Heart right ventricle (tissue), 16 donors: ENCODE measurements around the gene ELFN2. TPM values are rescaled to one million over a fixed set of nuclear protein-coding genes. Genes with fewer than 3 reads are reported as not detected.

Source experiments
- ATAC-seq, 8 donors: fragments of 200-7000 bp; cut with Tn5 transposase; one replicate each; pipeline ENCODE4 v1.9.1; 2020; ENCODE audit warnings: mild to moderate bottlenecking in 8 of 8, moderate library complexity in 8 of 8, moderate number of reproducible peaks in 1 of 8
- DNase-seq, 2 donors: peaks; one replicate each; pipeline ENCODE4 v3.0.0-alpha.2; 2020
- H3K27ac ChIP-seq, 10 donors: fragments of 200-600 bp; sonication (generic) in 2 of 10; one replicate each; pipeline versions ENCODE4 v1.5.0 to v1.8.0; 2020 to 2022; ENCODE audit warnings: mild to moderate bottlenecking in 3 of 10
- H3K27me3 ChIP-seq, 7 donors: fragments of 200-600 bp; one replicate each; pipeline ENCODE4 v1.8.0; 2021 to 2022; ENCODE audit warnings: mild to moderate bottlenecking in 2 of 7
- H3K36me3 ChIP-seq, 9 donors: fragments of 200-600 bp; sonication (generic) in 1 of 9; one replicate each; pipeline versions ENCODE4 v1.5.0 to v1.8.0; 2020 to 2022; ENCODE audit warnings: mild to moderate bottlenecking in 2 of 9
- H3K4me1 ChIP-seq, 9 donors: fragments of 200-600 bp; sonication (generic) in 1 of 9; one replicate each; pipeline versions ENCODE4 v1.5.0 to v1.8.0; 2020 to 2022; ENCODE audit warnings: mild to moderate bottlenecking in 4 of 9
- H3K4me3 ChIP-seq, 10 donors: fragments of 200-600 bp; sonication (generic) in 2 of 10; one replicate each; pipeline versions ENCODE4 v1.5.0 to v1.8.0; 2020 to 2022; ENCODE audit warnings: mild to moderate bottlenecking in 7 of 10, moderate library complexity in 2 of 10
- H3K9me3 ChIP-seq, 11 donors: fragments of 200-600 bp in 10 of 11; sonication (generic) in 2 of 11; one replicate each; pipeline versions ENCODE4 v1.5.0 to v1.8.0; 2013 to 2022; ENCODE audit warnings: mild to moderate bottlenecking in 2 of 11, control low read depth in 1 of 11, moderate library complexity in 1 of 11
- WGBS, 2 donors: extraction: QIAGEN DNeasy Blood & Tissue Kit; methylation state at CpG; one replicate each; pipeline ENCODE4 v1.1.7; 2013; ENCODE audit warnings: inconsistent platforms in 1 of 2; 5-methylcytosine and 5-hydroxymethylcytosine counted together
- intact Hi-C, 10 donors: fragments of 100-400 bp; cut with DNase I; formaldehyde crosslinking; loops; one replicate each; pipeline versions ENCODE4 v1.11.1 to v1.14.2; 2022
- polyA plus RNA-seq, 2 donors: library from polyadenylated mRNA; stranded (reverse); fragments of 200-250 nt; gene quantifications; one replicate each; pipeline ENCODE4 v1.2.3, GENCODE V29; 2013
- total RNA-seq, 10 donors: library from RNA; stranded (reverse); fragmentation: NEBNext Ultra II Directional in 3 of 10; extraction: Animal tissue kit (Norgen Biotek cat#: 25700) in 3 of 10; gene quantifications; one replicate each; pipeline versions ENCODE4 v1.2.1 to v1.2.4, GENCODE V29; 2021 to 2023
- TF ChIP-seq, protein P1 (sequence below), 9 donors: fragments of 200-600 bp; sonication (generic) in 2 of 9; IDR thresholded peaks; one replicate each; pipeline versions ENCODE4 v1.5.0 to v1.8.0; 2021 to 2022; ENCODE audit warnings: antibody characterized with exemption in 9 of 9, mild to moderate bottlenecking in 5 of 9, moderate library complexity in 1 of 9
- donor health status: Arrhythmogenic right ventricular cardiomyopathy.
- donor health status: ischemic (EF 13 %, LVEDD 7.1; RV severe dilation, severe dysfunction).
- donor health status: healthy with polysubstance abuse.
- donor health status: DM: no; HTN: yes; CAD: no.
- donor health status: DM: no; HTN: no; CAD: no.
- donor health status: ischemic (EF 25% LVEDD 6.9; RV normal size, moderate dysfunction).
- donor health status: ischemic (EF 25% LVEDD 5.7; RV mildly dilated, moderate dysfunction).
- donor health status: healthy.
- donor health status: DM: yes; HTN: yes; CAD: no.
- donor health status: Ischemic cardiomyopathy.
- donor health status: ischemic (EF 35%, LVEDD 5.7; RV mildly dilated, moderate dysfunction).
- donor health status: nonischemic (EF 11% LVEDD 7.7; RV severe dilation, severe dysfunction).
- donor health status: DM: yes; HTN: yes; CAD: no.
- donor health status: PGD.
- donor health status: ischemic (EF 29% LVEDD 5.4; RV normal size, mild dysfunction).
- donor health status: nonischemic (EF 23%, LVEDD 6.1; RV moderate dilation, normal function).

ELFN2 gene
- total and polyA plus RNA-seq, 12 donors = under 0.01 to 0.21 (median 0.05) TPM; not detected in 4

DNA sequence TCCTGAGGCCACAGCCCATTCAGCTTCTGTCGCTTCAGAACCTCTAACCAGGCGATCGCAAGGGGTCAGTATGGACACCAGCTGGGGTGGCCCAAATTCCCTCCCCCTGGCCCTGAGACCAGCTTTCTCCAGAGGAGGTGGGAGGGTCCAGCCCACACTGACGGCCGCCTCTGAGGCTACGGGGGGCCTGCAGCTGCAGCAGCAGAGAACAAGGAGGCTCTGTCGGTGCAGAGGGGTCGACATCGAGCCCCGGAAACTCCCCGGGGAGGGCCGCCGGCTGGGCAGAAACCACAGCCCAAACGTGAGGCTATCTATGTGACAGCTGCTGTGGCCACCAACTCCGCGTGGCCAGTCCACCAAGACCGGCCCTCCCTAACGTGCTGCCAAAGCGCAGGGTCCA is 40.8 kb downstream of the ELFN2 start:
- H3K27me3 ChIP-seq = peaks cover 0 to 67% (median 36%) of the 10 kb centered on the region in 7 donors
- ATAC-seq = no peak
- H3K36me3 ChIP-seq = no peaks in the 10 kb centered on the region
- WGBS, 2 donors = 49% methylated on average over 19 of the region's 19 CpGs
- no peak for DNase-seq
- H3K4me1 ChIP-seq = no peaks in the 10 kb centered on the region
- H3K9me3 ChIP-seq = no peaks in the 10 kb centered on the region
- intact Hi-C loops = no loop called here
- H3K27ac ChIP-seq = no peak overlapping the region
- TF ChIP-seq, protein P1, sequence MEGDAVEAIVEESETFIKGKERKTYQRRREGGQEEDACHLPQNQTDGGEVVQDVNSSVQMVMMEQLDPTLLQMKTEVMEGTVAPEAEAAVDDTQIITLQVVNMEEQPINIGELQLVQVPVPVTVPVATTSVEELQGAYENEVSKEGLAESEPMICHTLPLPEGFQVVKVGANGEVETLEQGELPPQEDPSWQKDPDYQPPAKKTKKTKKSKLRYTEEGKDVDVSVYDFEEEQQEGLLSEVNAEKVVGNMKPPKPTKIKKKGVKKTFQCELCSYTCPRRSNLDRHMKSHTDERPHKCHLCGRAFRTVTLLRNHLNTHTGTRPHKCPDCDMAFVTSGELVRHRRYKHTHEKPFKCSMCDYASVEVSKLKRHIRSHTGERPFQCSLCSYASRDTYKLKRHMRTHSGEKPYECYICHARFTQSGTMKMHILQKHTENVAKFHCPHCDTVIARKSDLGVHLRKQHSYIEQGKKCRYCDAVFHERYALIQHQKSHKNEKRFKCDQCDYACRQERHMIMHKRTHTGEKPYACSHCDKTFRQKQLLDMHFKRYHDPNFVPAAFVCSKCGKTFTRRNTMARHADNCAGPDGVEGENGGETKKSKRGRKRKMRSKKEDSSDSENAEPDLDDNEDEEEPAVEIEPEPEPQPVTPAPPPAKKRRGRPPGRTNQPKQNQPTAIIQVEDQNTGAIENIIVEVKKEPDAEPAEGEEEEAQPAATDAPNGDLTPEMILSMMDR (IDR thresholded peaks at IDR 0.05) = no peak
- no peak overlapping the region for H3K4me3 ChIP-seq

DNA sequence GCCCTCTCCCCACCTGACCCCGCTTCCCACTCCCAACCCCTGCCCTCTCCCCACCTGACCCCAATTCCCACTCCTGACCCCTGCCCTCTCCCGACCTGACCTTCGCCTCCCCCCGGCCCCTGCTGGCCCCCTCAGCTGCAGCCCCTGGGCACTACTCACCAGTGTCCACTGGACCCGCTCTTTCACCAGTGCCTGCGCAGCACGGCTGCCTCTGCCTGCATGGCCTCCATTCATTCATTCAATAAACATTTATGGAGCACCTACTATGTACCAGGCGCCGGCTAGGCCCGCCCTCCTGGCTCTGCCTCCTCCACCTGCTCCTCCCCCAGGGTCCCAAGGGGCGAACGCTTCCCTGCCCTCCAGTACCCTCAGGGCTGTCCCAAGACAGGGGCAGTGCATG is 42.6 kb downstream of the ELFN2 start:
- 83 to 84% methylated on average over 12 of the region's 12 CpGs for WGBS, 2 donors
- intact Hi-C loops = no loop called here
- ATAC-seq (no peak), DNase-seq (no peak)
- Histone ChIP-seq H3K4me3 (no peak overlapping the region), H3K4me1 (no peaks in the 10 kb centered on the region), H3K27ac (no peak overlapping the region), H3K36me3 (no peaks in the 10 kb centered on the region), H3K9me3 (no peaks in the 10 kb centered on the region), H3K27me3 (peaks cover 0 to 84% (median 52%) of the 10 kb centered on the region in 7 donors)
- TF ChIP-seq, protein P1 (IDR thresholded peaks at IDR 0.05) = no peak

DNA sequence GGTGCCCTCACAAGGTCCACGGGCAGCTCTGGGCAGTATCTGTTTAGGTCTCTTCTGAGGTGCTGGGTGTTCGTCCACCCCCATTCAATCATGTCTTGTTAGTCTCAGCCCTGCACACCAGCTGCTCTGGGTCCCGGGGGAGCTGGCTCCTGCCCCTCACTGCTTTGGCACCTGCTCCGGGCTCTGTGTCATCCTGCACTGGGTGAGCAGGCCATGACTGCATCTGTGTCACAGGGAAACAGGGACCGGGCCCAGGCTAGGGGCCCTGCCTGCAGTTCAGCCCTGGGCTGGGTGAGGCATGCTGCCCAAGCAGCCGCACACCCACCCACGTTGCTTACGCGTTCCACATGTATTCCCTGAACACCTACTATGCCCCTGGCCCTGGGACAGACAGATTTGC is 43.9 kb downstream of the ELFN2 start:
- no peaks in the 10 kb centered on the region for H3K4me1 ChIP-seq
- no peak for DNase-seq
- no peaks in the 10 kb centered on the region for H3K9me3 ChIP-seq
- intact Hi-C loops = no loop called here
- 79 to 85% methylated on average over 9 of the region's 9 CpGs for WGBS, 2 donors
- H3K4me3 ChIP-seq = no peak overlapping the region
- H3K27me3 ChIP-seq = peaks cover 0 to 87% (median 53%) of the 10 kb centered on the region in 7 donors
- no peak for ATAC-seq
- TF ChIP-seq, protein P1 (IDR thresholded peaks at IDR 0.05) = no peak
- H3K36me3 ChIP-seq = no peaks in the 10 kb centered on the region
- H3K27ac ChIP-seq = no peak overlapping the region

DNA sequence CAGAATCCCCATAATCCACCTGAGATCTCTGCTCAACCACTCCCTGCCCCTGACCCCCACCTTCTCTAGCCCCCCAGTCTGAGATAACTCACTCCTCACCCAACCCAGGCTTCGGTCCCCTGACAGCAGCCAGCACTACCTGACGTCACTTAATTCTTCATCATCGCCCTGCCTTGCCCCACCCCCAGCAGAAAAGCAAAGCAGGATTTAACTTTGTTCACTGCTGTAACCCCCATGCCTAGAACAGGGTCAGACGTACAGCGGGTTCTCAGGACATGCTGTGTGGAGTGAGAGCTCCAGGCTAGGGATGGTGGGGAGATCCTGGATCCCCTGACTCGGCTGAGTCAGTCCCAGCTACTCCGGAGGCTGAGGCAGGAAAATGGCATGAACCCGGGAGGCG is 45.8 kb downstream of the ELFN2 start:
- DNase-seq (no peak), ATAC-seq (no peak)
- Histone ChIP-seq H3K36me3 (no peaks in the 10 kb centered on the region), H3K27me3 (peaks cover 0 to 87% (median 59%) of the 10 kb centered on the region in 7 donors), H3K27ac (no peak overlapping the region), H3K9me3 (no peaks in the 10 kb centered on the region), H3K4me3 (no peak overlapping the region), H3K4me1 (peaks cover 0 to 6% (median 0%) of the 10 kb centered on the region in 9 donors)
- intact Hi-C loops = no loop called here
- whole genome bisulfite sequencing, 2 donors = 48 to 52% methylated on average over 9 of the region's 9 CpGs
- TF ChIP-seq, protein P1 (IDR thresholded peaks at IDR 0.05) = no peak
